Upper lobe of right lung (tissue), 1 donor: Measurements from ENCODE around the gene PLA2G2D. TPM values are rescaled to one million over a fixed set of nuclear protein-coding genes. Genes with fewer than 3 reads are reported as not detected.

ENCODE experiments used
- ATAC-seq: fragments of 200-7000 bp; cut with Tn5 transposase; one replicate; pipeline ENCODE4 v1.9.1; 2020; ENCODE audit warnings: mild to moderate bottlenecking, moderate library complexity
- DNase-seq: peaks from one replicate; pipeline ENCODE4 v3.0.0-alpha.2; 2020
- H3K27ac ChIP-seq: fragments of 200-600 bp; one replicate; pipeline ENCODE4 v1.8.0; 2022
- H3K27me3 ChIP-seq: fragments of 200-600 bp; one replicate; pipeline ENCODE4 v1.8.0; 2022; ENCODE audit warnings: mild to moderate bottlenecking
- H3K36me3 ChIP-seq: fragments of 200-600 bp; one replicate; pipeline ENCODE4 v1.8.0; 2022
- H3K4me1 ChIP-seq: fragments of 200-600 bp; one replicate; pipeline ENCODE4 v1.8.0; 2022
- H3K4me3 ChIP-seq: fragments of 200-600 bp; one replicate; pipeline ENCODE4 v1.8.0; 2022; ENCODE audit warnings: mild to moderate bottlenecking
- H3K9me3 ChIP-seq: fragments of 200-600 bp; one replicate; pipeline ENCODE4 v1.8.0; 2022
- intact Hi-C: fragments of 100-400 bp; cut with DNase I; formaldehyde crosslinking; loops from one replicate; pipeline ENCODE4 v1.11.0; 2022
- total RNA-seq: library from RNA; stranded (reverse); fragmentation: NEBNext Ultra II Directional; extraction: Animal tissue kit (Norgen Biotek cat#: 25700); gene quantifications from one replicate; pipeline ENCODE4 v1.2.1, GENCODE V29; 2021
- TF ChIP-seq, protein P1 (sequence below): fragments of 200-600 bp; IDR thresholded peaks from one replicate; pipeline ENCODE4 v1.8.0; 2022; ENCODE audit warnings: antibody characterized with exemption
- donor health status: DM: no; HTN: yes; CAD: no; lungs with severe emphysema.

The PLA2G2D gene
- total RNA-seq, 1 donor from 2014 or later, result not detected

DNA sequence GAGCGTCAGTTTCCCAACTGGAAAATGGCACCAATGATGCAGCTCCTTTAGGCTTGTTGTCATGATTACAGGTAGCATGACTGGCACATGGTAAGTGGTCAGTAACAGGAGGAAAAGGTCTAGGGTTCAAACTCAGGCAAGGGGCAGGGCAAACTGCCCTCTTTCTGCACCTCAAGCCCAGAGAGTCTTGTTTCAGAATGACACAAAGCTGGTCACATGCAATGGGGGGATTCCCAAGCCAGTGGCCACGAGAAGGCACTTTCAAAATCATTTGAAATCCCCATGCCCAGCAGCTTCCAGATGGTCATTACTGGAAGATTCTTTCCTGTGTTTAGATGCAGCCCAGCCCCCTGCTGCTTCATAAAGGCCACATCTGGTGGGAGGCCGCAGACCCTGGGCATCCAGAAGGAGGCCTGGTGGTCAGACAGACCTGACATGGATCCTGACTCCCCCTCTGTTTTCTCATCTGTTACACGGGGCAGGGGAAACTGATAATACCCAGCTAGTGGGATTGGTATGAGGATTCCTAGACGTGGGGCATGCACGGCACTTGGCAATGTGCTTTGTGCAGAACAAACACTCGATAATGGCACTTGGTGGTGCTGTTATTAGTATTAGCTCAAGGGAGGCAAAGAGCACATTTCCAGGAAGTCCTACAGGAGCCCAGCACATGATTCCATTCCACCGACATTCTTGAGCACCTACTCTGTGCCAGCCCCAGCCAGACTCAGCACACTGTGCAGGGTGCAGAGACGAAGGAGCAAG, 6.9 kb upstream of the PLA2G2D start:
- DNase-seq (peak; percentile 67), ATAC-seq (peak; percentile 89)

DNA sequence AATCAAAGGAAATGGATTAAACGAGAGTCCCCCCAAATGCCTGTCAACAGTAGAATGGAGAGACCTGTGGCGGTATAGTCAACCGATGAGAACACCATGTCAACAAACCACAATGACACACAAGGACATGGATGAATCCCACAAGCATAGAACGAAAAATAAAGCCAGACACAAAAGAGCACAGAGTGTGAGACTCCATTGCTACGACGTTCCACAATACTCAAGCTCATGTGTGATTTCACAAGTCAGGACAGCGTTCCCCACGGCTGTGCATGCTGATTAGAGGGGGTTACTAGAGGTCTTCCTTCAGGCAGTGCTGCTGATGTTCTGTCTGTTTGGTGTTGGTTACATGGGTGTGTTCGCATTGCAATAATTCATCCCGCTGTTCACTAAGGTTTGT, 5.8 kb upstream of the PLA2G2D start:
- no peaks in the 10 kb centered on the region for H3K36me3 ChIP-seq
- no peaks in the 10 kb centered on the region for H3K4me1 ChIP-seq
- H3K27me3 ChIP-seq, result no peaks in the 10 kb centered on the region
- no peaks in the 10 kb centered on the region for H3K9me3 ChIP-seq
- H3K27ac ChIP-seq, result no peak overlapping the region
- ATAC-seq (no peak), DNase-seq (no peak)
- TF ChIP-seq, protein P1, sequence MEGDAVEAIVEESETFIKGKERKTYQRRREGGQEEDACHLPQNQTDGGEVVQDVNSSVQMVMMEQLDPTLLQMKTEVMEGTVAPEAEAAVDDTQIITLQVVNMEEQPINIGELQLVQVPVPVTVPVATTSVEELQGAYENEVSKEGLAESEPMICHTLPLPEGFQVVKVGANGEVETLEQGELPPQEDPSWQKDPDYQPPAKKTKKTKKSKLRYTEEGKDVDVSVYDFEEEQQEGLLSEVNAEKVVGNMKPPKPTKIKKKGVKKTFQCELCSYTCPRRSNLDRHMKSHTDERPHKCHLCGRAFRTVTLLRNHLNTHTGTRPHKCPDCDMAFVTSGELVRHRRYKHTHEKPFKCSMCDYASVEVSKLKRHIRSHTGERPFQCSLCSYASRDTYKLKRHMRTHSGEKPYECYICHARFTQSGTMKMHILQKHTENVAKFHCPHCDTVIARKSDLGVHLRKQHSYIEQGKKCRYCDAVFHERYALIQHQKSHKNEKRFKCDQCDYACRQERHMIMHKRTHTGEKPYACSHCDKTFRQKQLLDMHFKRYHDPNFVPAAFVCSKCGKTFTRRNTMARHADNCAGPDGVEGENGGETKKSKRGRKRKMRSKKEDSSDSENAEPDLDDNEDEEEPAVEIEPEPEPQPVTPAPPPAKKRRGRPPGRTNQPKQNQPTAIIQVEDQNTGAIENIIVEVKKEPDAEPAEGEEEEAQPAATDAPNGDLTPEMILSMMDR, result no peak
- intact Hi-C loops, result no loop called here
- H3K4me3 ChIP-seq, result no peak overlapping the region

More for the DNA sequence above, 6.9 kb upstream of the PLA2G2D start:
- intact Hi-C loops, result no loop called here
- Histone ChIP-seq H3K27ac (no peak overlapping the region), H3K9me3 (no peaks in the 10 kb centered on the region), H3K4me3 (no peak overlapping the region), H3K36me3 (no peaks in the 10 kb centered on the region), H3K4me1 (no peaks in the 10 kb centered on the region), H3K27me3 (no peaks in the 10 kb centered on the region)
- TF ChIP-seq, protein P1, result no peak

DNA sequence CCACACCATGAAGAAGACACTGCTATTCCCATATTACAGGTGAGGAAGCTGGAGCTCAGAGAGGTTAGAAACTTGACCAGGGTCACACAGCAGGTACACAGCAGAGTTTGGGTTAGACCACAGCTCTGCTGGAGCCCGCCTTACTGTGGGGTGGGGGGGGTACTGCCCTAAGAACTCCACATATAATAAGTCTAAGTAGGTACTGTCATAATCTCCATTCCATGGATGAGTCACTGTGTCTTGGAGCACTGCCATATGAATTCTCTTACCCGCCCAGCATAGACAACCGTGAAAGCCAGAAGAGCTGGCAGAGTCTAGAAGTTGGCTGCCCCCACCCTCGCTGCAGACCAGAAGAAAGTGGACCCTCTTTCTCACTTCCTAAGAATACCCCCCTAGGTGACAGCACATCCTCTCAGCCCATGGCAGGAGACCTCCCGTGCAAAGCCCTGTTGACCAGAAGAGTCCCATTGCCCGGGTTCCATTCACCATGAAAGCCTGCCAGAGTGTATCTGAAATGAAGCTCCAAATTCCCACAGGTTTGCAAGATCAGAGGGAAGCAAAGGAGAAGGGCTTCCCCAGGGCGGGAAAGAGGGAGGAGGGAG, 5.2 kb upstream of the PLA2G2D start:
- Histone ChIP-seq H3K9me3 (no peaks in the 10 kb centered on the region), H3K27me3 (no peaks in the 10 kb centered on the region), H3K36me3 (no peaks in the 10 kb centered on the region), H3K4me3 (no peak overlapping the region), H3K27ac (no peak overlapping the region), H3K4me1 (no peaks in the 10 kb centered on the region)
- intact Hi-C loops, result no loop called here
- peak; percentile 40 for ATAC-seq
- peak; percentile 18 for DNase-seq
- TF ChIP-seq, protein P1, result no peak

DNA sequence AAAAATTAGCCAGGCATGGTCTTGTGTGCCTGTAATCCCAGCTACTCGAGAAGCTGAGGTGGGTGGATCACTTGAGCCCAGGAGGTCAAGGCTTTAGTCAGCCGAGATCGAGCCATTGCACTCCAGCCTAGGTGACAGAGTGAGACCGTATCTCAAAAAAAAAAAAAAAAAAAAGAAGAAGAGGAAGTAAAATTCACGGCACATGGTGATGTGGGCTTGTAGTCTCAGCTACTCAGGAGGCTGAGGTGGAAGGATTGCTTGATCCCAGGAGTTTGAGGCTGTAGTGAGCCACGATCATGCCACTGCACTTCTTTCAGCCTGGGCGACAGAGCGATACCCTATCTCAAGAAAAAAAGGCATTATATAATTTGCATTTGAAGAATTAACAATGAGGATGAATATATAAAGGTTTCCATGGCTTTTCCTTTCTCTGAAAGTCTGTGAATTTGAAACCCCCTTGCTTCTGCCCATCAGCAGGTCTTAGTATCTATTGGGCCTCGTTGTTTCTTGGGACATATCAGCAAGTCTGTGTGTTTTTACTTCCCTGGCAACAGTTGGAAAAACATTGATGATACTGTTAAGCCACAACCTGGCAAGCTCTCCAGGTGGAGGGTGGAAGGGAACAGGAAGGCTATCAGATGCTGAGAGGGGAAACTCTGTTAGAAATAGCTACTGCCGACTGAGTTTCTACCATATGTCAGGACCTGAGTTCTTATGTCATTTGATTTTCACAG, 4.6 kb upstream of the PLA2G2D start:
- ATAC-seq (no peak), DNase-seq (no peak)
- no peaks in the 10 kb centered on the region for H3K4me1 ChIP-seq
- no peak overlapping the region for H3K4me3 ChIP-seq
- TF ChIP-seq, protein P1, result no peak
- no peak overlapping the region for H3K27ac ChIP-seq
- no peaks in the 10 kb centered on the region for H3K36me3 ChIP-seq
- H3K9me3 ChIP-seq, result no peaks in the 10 kb centered on the region
- no peaks in the 10 kb centered on the region for H3K27me3 ChIP-seq
- intact Hi-C loops, result no loop called here

DNA sequence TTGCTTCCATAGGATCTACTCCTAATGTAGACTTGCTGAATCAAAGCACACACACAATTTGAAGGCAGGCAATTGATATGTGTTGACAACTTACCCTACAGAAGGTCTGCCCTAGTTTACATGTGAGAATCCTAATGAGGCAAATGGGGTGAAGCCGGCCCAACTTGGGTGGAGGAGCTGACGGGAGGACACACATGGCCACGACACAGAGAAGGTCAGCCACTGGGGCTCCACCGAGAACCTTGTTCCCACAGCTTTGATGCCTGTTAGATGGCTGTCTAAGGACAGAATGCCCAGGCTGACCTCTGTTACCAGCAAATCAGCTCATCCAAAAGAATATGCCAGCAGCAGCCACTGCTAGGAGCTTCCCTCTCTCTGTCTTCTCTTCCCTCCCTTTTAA, 1.5 kb upstream of the PLA2G2D start:
- H3K9me3 ChIP-seq, result no peaks in the 10 kb centered on the region
- ATAC-seq (no peak), DNase-seq (no peak)
- no peaks in the 10 kb centered on the region for H3K27me3 ChIP-seq
- H3K4me1 ChIP-seq, result no peaks in the 10 kb centered on the region
- no peak overlapping the region for H3K4me3 ChIP-seq
- intact Hi-C loops, result no loop called here
- TF ChIP-seq, protein P1, result no peak
- H3K36me3 ChIP-seq, result no peaks in the 10 kb centered on the region
- no peak overlapping the region for H3K27ac ChIP-seq
